SIG-M5 treated with dmso at 0.1 percent for 504 hours (cell line): ENCODE measurements around the gene CALML5.
A peak's percentile ranks its signal among the peaks of the same experiment; 100 is the strongest.

Experiments
- DNase-seq: peaks from one replicate; lab custom pipeline; 2025; ENCODE audit not compliant: unreplicated experiment; lab: John Stamatoyannopoulos, UW

The CALML5 gene

GRCh38 chr10:5533098-5533731 is 33.8 kb upstream of the CALML5 start:
- DNase-seq = no peak

GRCh38 chr10:5532618-5533097 is 33.3 kb upstream of the CALML5 start:
- DNase-seq = no peak

- DNase-seq = no peak
Observed at GRCh38 chr10:5532307-5532605, 32.9 kb upstream of the CALML5 start.

GRCh38 chr10:5531558-5532306 is 32.4 kb upstream of the CALML5 start:
- no peak for DNase-seq

- no peak for DNase-seq
Observed at GRCh38 chr10:5530846-5531557, 31.6 kb upstream of the CALML5 start.

GRCh38 chr10:5530412-5530806 is 31.0 kb upstream of the CALML5 start:
- DNase-seq = no peak

DNA sequence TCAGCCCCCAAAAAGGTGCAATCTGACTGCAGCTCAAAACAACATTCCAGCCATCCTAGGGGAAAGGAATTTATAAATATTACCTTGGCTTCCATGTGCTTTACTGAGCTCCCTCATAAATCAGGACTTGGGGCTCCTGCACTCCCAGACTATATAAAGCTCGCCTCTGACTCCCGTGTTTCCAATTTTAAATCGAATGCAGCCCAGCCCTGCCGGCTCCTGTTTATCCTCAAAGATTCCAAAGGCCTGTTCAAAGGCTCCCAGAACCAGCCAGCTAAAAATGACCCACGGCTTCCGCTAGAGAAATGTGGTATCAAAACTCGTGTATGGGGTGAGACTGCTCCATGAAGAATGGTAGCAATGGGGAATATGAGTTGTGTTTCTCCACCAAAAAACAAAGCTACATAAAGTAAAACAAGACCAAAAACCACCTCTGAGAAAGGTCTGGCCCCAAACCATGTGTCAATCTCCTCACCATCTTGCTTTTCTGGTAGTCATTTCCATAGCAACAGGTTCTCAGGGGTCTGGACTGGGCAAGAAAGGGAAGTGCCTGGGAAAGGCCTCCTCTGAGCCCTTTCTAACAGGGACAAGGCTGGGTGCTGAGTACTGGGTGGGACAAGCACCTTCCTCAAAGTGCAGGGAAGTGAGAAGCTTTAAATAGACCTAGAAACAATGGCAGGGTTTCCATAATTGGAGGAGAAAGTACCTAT is 30.5 kb upstream of the CALML5 start:
- DNase-seq = no peak

- no peak for DNase-seq
Observed at GRCh38 chr10:5528989-5529701, 29.8 kb upstream of the CALML5 start.

- no peak for DNase-seq
Observed at GRCh38 chr10:5527332-5528200, 28.2 kb upstream of the CALML5 start.

GRCh38 chr10:5526691-5527331 is 27.4 kb upstream of the CALML5 start:
- no peak for DNase-seq

GRCh38 chr10:5525561-5526341 is 26.4 kb upstream of the CALML5 start:
- DNase-seq = no peak

DNA sequence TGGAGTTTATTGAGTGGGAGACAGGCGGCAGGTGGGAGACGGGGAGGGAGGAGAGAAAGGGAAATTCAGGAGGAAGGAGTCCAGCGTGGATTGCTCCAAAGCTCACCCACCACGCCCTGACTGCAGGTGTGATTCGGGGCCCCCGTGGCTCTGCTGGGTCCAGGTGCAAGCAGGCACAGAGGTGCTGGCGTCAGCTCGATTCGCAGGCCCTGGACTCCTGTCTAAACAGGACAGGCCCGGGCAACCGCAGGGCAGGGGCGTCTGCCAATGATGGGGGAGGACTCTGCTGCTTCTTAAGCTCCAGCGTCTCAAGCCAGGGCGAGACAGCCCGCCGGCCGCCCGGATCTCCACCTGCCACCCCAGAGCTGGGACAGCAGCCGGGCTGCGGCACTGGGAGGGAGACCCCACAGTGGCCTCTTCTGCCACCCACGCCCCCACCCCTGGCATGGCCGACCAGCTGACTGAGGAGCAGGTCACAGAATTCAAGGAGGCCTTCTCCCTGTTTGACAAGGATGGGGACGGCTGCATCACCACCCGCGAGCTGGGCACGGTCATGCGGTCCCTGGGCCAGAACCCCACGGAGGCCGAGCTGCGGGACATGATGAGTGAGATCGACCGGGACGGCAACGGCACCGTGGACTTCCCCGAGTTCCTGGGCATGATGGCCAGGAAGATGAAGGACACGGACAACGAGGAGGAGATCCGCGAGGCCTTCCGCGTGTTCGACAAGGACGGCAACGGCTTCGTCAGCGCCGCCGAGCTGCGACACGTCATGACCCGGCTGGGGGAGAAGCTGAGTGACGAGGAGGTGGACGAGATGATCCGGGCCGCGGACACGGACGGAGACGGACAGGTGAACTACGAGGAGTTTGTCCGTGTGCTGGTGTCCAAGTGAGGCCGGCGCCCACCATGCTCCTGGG is 25.5 kb upstream of the CALML5 start, which contains the start of gene CALML3:
Gene CALML3 (plus strand): TSS at position 321 of the 920 bp plus-strand sequence. CDS start 125 bp downstream, at position 446.
- DNase-seq = no peak

DNA sequence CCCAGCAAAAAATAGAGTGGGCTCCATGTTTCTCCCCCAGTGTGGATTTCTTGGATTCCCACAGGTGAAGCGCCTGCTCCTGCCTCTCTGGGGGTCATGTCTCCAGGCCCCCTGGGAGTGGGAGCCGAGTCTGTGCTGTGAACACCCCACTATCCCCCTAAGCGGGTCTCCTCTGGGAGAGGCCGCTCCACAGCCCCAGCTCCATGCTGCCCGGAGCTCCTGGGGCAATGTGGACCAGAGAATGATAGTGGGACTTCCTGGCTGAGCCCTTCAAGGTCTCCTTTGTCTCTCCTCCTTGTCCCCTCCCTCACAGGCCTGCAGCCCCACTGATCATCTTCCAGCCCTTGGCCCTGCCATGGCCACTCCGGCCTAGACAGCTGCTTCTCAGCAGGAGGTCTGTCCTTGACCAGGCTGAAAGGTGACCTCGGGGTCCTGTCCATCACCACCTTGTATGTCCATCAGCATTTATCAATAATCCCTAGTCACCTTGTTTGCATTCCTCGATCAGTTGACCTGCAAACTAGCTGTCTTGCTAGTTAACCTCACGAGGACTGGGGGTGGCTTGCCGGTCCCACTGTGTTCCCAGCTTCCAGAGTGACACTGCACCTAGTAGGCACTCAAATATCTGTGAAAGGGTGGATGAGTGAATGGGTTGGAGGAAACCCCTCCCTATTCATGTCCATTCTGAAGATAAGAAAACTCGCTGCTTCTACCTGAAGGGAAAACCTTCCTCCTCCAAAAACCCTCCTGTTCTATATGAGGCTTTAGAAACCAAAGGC is 24.6 kb upstream of the CALML5 start:
- no peak for DNase-seq

- no peak for DNase-seq
Observed at GRCh38 chr10:5522913-5523560, 23.7 kb upstream of the CALML5 start.

GRCh38 chr10:5519054-5519453 is 19.7 kb upstream of the CALML5 start:
- no peak for DNase-seq

GRCh38 chr10:5518143-5518542 is 18.8 kb upstream of the CALML5 start:
- DNase-seq = peak; percentile 57
